SH-SY5Y (cell line): ENCODE measurements around the gene SHQ1.

Experiments used
- GATA2 ChIP-seq: IDR thresholded peaks from 2 replicates; pipeline ENCODE4 v1.6.1; 2011; ENCODE audit warnings: mild to moderate bottlenecking, low read depth, low read length
- GATA3 ChIP-seq: IDR thresholded peaks from 2 replicates; pipeline ENCODE4 v1.6.1; 2011; ENCODE audit warnings: low read depth, mild to moderate bottlenecking, low read length, moderate library complexity

GRCh38 chr3:72754582-72754981, 93.7 kb downstream of the SHQ1 start:
- TF ChIP-seq GATA3 = no peak
- TF ChIP-seq GATA2 = no peak
